GM19035 (cell line): ENCODE data around the gene ARHGEF19.
"Not testable (repeated sequence)": the region's sequence is repeated elsewhere in the genome, so short reads cannot be mapped to it uniquely, and the experiment has no call there.

Experiments used
- ATAC-seq: cut with Tn5 transposase; IDR thresholded peaks from one replicate; pipeline ENCODE4 v1.9.1; 2021; ENCODE audit not compliant: unreplicated experiment

Gene ARHGEF19

GRCh38 chr1:16212251-16212961, at the start of gene ARHGEF19:
Gene ARHGEF19 (minus strand): TSS chr1:16212652. CDS start chr1:16209054, 3,598 bp downstream.
- ATAC-seq: no peak

DNA sequence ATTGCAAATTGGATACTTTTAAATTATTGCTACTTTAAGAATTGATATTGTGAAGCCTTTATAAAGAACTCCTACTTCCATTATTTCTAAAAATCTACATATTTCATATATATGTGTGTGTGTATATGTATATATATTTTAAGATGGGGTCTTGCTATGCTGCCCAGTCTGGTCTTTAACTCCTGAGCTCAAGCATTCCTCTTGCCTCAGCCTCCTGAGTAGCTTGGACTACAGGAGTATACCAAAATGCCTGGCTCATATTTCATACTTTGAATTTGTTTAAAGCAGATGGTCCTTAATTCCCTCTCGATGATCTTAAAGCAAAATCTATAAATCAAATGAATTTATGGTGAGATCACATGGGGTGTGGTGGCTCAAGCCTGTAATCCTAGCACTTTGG, 49.6 kb upstream of the ARHGEF19 start:
- no peak for ATAC-seq

DNA sequence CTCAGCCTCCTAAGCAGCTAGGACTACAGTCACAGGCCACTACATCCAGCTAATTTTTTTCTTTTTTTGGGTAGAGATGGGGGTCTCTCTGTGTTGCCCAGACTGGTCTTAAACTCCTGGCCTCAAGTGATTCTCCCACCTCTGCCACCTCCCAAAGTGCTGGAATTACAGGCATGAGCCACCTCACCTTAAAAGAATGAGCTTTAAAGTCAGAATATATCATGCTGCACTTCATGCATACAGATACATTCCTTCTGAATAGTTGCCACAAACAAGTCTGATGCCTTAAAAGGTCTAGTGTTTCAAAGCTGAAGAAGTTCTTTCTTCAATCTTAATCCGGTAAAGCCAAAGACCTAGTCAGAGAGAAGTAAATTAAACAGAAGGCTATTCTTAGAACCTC, 48.4 kb upstream of the ARHGEF19 start:
- no peak for ATAC-seq

DNA sequence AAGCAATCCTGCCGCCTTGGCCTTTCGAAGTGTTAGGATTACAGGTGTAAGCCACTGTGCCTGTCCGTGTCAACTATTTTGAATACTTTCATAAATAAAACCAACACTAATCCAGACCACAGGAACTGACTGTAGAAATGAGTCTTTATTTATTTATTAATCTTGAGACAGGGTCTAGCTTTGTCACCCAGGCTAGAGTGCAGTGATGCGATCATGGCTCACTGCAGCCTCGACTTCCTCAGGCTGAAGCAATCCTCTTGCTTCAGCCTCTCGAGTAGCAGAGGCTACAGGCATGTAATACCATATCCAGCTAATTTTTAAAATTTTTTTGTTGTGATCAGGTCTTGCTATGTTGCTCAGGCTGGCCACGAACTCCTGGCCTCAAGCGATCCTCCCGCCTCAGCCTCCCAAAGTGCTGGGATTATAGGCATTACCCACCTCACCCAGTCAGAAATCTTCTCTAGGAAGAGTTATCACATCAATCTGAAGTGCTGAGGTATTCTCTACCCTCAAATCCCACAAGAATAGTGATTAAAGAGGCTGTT, 46.2 kb upstream of the ARHGEF19 start:
- ATAC-seq: no peak

- no peak for ATAC-seq
Measured at GRCh38 chr1:16257968-16258367, 45.5 kb upstream of the ARHGEF19 start.

GRCh38 chr1:16257556-16257955, 45.1 kb upstream of the ARHGEF19 start:
- not testable (repeated sequence) for ATAC-seq

DNA sequence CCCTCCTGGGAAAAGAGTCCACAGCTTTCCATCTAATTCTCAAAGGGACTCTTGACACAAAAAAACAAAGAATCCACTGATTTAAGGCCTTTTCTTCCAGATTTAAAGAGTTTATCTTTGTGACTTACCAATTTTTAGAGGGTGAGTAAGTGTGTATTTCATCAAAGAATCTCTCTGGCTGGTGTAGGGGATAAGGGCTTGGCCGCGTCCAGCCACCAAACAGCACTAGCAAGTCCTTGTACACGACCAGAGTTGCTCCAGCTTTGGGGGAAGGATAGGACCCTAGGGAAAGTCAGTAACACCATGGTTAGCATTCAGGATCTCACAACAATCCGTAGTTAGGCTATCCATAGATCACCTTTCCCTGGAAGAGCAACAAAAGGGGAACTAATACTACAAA, 44.0 kb upstream of the ARHGEF19 start:
- no peak for ATAC-seq

- ATAC-seq: no peak
Measured at GRCh38 chr1:16254263-16254928, 41.9 kb upstream of the ARHGEF19 start.

- ATAC-seq: no peak
Measured at GRCh38 chr1:16253332-16253922, 41.0 kb upstream of the ARHGEF19 start.

GRCh38 chr1:16252912-16253311, 40.5 kb upstream of the ARHGEF19 start:
- ATAC-seq: no peak

GRCh38 chr1:16251381-16251780, 38.9 kb upstream of the ARHGEF19 start:
- no peak for ATAC-seq

GRCh38 chr1:16250524-16251251, 38.2 kb upstream of the ARHGEF19 start:
- ATAC-seq: no peak

- no peak for ATAC-seq
Measured at GRCh38 chr1:16249596-16250241, 37.3 kb upstream of the ARHGEF19 start.

GRCh38 chr1:16248603-16249516, 36.4 kb upstream of the ARHGEF19 start:
- no peak for ATAC-seq

DNA sequence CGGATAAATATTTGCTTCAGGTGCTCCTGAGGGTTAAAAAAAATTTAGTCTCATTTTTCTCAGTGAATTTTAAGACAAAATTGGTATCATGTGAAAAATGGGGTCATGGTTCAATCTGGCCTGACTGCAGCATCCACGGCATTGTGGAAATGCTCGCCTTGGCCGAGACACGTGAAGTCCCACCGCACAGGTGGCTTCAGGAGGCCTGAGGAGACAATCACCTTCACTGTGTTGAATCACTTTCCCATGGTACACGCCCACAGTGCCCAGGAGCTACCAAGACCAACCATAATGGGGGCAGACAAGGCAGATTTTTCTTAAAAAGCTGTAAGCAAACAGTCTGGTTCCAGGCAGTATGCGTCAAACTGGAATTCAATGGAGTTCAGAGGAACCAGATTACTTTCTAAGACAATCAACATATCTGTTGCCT, 35.6 kb upstream of the ARHGEF19 start:
- no peak for ATAC-seq

DNA sequence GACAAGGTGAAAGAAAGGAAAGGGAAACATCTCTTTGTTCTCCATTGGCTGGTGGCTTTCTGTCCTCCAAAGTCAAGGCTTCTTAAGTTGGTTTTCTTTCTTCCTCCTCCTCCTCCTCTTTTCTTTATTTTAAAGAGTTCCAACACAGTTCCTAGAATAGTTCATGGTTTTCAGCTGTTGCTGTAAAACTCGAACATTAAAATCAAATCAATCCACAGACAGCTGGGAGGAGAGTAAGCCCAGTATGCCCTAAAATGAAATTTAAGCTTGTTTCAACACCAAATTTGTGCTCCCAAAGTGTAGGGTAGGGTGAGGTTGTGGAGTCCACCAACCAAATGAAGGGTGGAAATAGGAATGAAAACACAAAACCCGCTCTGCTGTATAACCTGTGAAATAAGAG, 35.0 kb upstream of the ARHGEF19 start:
- ATAC-seq: no peak

DNA sequence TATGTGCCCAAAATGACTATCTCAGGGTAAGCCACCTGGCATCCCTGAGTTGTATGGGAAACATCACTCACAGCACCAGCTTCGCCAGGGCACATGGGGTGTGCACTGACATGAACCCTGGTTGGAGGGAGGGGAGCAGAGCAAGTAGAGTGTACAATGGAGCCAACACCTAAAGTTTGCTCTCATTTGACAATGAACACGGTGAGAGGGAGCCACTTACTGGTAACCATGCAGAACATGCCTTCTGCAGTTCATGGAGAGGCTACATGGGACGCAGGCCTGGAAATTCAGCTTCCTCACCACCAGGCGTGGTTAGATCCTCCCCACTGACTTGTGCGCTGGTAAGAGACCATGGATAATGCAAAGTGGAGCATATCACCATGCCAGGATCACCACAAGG, 34.5 kb upstream of the ARHGEF19 start:
- no peak for ATAC-seq

DNA sequence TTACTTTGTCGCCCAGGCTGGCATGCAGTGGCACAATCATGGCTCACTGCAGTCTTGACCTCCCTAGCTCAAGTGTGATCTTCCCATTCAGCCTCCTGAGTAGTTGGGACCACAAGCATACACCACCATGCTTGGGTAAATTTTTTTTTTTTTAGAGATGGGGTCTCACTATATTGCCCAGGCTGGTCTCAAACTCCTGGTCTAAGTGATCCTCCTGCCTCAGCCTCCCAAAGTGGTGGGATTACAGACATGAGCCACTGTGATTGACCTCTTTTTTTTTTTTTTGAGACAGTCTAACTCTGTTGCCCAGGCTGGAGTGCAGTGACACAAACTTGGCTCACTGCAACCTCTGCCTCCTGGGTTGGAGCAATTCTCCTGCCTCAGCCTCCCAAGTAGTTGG, 33.8 kb upstream of the ARHGEF19 start:
- not testable (repeated sequence) for ATAC-seq

- no peak for ATAC-seq
Measured at GRCh38 chr1:16245476-16246196, 33.2 kb upstream of the ARHGEF19 start.
